Adrenal gland (tissue), 5 donors: ENCODE results near the gene PIK3R1.

ENCODE experiments used
- CTCF ChIP-seq, 6 experiments: fragments of 450-650 bp in 4 of 6; fragments of 200-600 bp in 2 of 6; sonication (generic) in 1 of 6; IDR thresholded peaks; 1 replicate in 5 of 6; 2 replicates in 1 of 6; pipeline versions ENCODE4 v1.5.1 to v1.8.0; 2016 to 2021; ENCODE audit warnings: antibody characterized with exemption in 6 of 6, mild to moderate bottlenecking in 2 of 6, moderate library complexity in 1 of 6
- POLR2A ChIP-seq, 2 donors: fragments of 450-650 bp; IDR thresholded peaks; one replicate each; pipeline ENCODE4 v1.6.1; 2017; ENCODE audit warnings: antibody characterized with exemption in 2 of 2, mild to moderate bottlenecking in 2 of 2, moderate library complexity in 1 of 2
- donor health status: DM: no; HTN: no; CAD: no.

GRCh38 chr5:68344447-68345111, 129.0 kb downstream of the PIK3R1 start:
- TF ChIP-seq CTCF (IDR thresholded peaks at IDR 0.05) (no peak), POLR2A (IDR thresholded peaks at IDR 0.05) (no peak)
